Heart left ventricle (tissue), 13 donors: ENCODE measurements around the gene PRR30.

Source experiments
- CTCF ChIP-seq, 12 donors: fragments of 200-600 bp; sonication (generic) in 4 of 12; IDR thresholded peaks; one replicate each; pipeline versions ENCODE4 v1.5.0 to v1.8.0; 2018 to 2022; ENCODE audit warnings: antibody characterized with exemption in 12 of 12, mild to moderate bottlenecking in 5 of 12
- POLR2A ChIP-seq, 2 donors: fragments of 450-650 bp; IDR thresholded peaks; one replicate each; pipeline ENCODE4 v1.6.1; 2017; ENCODE audit warnings: antibody characterized with exemption in 2 of 2, mild to moderate bottlenecking in 2 of 2, moderate library complexity in 2 of 2
- donor health status: ischemic (EF 13 %, LVEDD 7.1; RV severe dilation, severe dysfunction).
- donor health status: DM: no; HTN: yes; CAD: no.
- donor health status: DM: no; HTN: no; CAD: no.
- donor health status: ischemic (EF 25% LVEDD 6.9; RV normal size, moderate dysfunction).
- donor health status: ischemic (EF 25% LVEDD 5.7; RV mildly dilated, moderate dysfunction).
- donor health status: ischemic (EF 35%, LVEDD 5.7; RV mildly dilated, moderate dysfunction).
- donor health status: nonischemic (EF 11% LVEDD 7.7; RV severe dilation, severe dysfunction).
- donor health status: DM: yes; HTN: yes; CAD: no.
- donor health status: PGD.
- donor health status: ischemic (EF 29% LVEDD 5.4; RV normal size, mild dysfunction).
- donor health status: nonischemic (EF 23%, LVEDD 6.1; RV moderate dilation, normal function).

- TF ChIP-seq CTCF (IDR thresholded peaks at IDR 0.05) (no peak), POLR2A (IDR thresholded peaks at IDR 0.05) (no peak)
Measured at GRCh38 chr2:27097341-27097740, 41.9 kb downstream of the PRR30 start.
